Common myeloid progenitor, CD34-positive (primary cell): Measurements from ENCODE around the gene DLG5.

Experiments used
- CTCF ChIA-PET: fragments of 350-600 bp; sonication (Branson Sonifier 250); formaldehyde crosslinking; loops from one replicate; lab custom pipeline; 2021; ENCODE audit warnings: antibody characterized with exemption; lab: Charles Lee
- POLR2A ChIA-PET: fragments of 350-600 bp; sonication (Branson Sonifier 250); formaldehyde crosslinking; loops from one replicate; lab custom pipeline; 2021; ENCODE audit warnings: antibody characterized with exemption; lab: Charles Lee
- DNase-seq, 3 donors: peaks; one replicate each; pipeline versions ENCODE4 v3.0.0 to v3.0.0-alpha.2; 2013
- H3K27ac ChIP-seq, 2 experiments: 1 replicate in 1 of 2; 2 replicates in 1 of 2; pipeline ENCODE4 v1.7.0; 2013; ENCODE audit warnings: inconsistent platforms in 2 of 2, low read length in 2 of 2, mild to moderate bottlenecking in 2 of 2, low read depth in 1 of 2, moderate library complexity in 1 of 2; ENCODE audit not compliant: severe bottlenecking in 2 of 2, insufficient read depth in 1 of 2, poor library complexity in 1 of 2
- H3K27me3 ChIP-seq, 5 experiments: replicated peaks in 2 of 5; 1 replicate in 3 of 5; 2 replicates in 2 of 5; pipeline versions ENCODE4 v1.6.1 to v1.7.0; 2013; ENCODE audit warnings: low read length in 4 of 5, mild to moderate bottlenecking in 2 of 5, moderate library complexity in 2 of 5, inconsistent platforms in 1 of 5; ENCODE audit not compliant: insufficient read depth in 5 of 5, control insufficient read depth in 4 of 5
- H3K36me3 ChIP-seq, 4 experiments: 1 replicate in 2 of 4; 2 replicates in 2 of 4; pipeline versions ENCODE4 v1.6.1 to v1.7.0; 2013; ENCODE audit warnings: low read length in 3 of 4, control low read depth in 1 of 4, mild to moderate bottlenecking in 1 of 4; ENCODE audit not compliant: control insufficient read depth in 4 of 4, insufficient read depth in 4 of 4
- H3K4me1 ChIP-seq, 4 experiments: 1 replicate in 3 of 4; 2 replicates in 1 of 4; pipeline versions ENCODE4 v1.6.1 to v1.7.1; 2013; ENCODE audit warnings: low read length in 3 of 4, mild to moderate bottlenecking in 3 of 4, control low read depth in 1 of 4, inconsistent platforms in 1 of 4, moderate library complexity in 1 of 4; ENCODE audit not compliant: control insufficient read depth in 4 of 4, insufficient read depth in 4 of 4; ENCODE audit errors: control extremely low read depth in 1 of 4
- H3K4me3 ChIP-seq, 7 experiments: 1 replicate in 4 of 7; 2 replicates in 3 of 7; pipeline versions ENCODE4 v1.5.1 to v1.7.0; 2013; ENCODE audit warnings: mild to moderate bottlenecking in 7 of 7, low read length in 6 of 7, moderate library complexity in 6 of 7, inconsistent platforms in 2 of 7, low read depth in 2 of 7, control low read depth in 1 of 7; ENCODE audit not compliant: insufficient read depth in 4 of 7, control insufficient read depth in 1 of 7; ENCODE audit errors: extremely low read depth in 1 of 7
- H3K9me3 ChIP-seq, 5 experiments: 1 replicate in 4 of 5; 2 replicates in 1 of 5; pipeline versions ENCODE4 v1.6.1 to v1.7.1; 2013; ENCODE audit warnings: low read length in 4 of 5, mild to moderate bottlenecking in 2 of 5, inconsistent platforms in 1 of 5, low read depth in 1 of 5, moderate library complexity in 1 of 5; ENCODE audit not compliant: control insufficient read depth in 4 of 5, insufficient read depth in 2 of 5; ENCODE audit errors: control extremely low read depth in 1 of 5
- WGBS: methylation state at CpG from one replicate; pipeline ENCODE4 v1.1.5; 2013; ENCODE audit not compliant: insufficient coverage; 5-methylcytosine and 5-hydroxymethylcytosine counted together

The DLG5 gene

DNA sequence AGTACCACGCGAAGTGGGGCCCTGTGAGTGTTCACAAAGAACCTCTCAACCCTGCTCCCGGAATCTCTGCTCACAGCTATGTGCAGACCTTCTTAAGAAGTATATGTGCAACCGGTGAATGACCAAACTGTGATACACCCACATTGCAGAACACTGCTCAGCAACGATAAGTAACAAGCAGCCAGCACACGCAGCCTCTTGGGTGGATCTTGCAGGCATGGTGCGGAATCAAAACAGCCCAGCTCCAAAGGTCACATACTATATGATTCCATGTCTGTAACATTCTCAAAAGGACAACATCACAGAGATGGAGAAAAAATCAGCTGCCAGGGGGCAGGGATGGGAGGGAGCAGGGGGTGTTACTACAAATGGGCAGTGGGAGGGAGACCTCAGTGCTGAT, 101.6 kb downstream of the DLG5 start:
- H3K36me3 ChIP-seq: peaks cover 0 to 13% (median 7%) of the 10 kb centered on the region in 4 experiments
- H3K9me3 ChIP-seq: no peaks in the 10 kb centered on the region
- no peak for DNase-seq
- no peaks in the 10 kb centered on the region for H3K27me3 ChIP-seq
- no peaks in the 10 kb centered on the region for H3K4me1 ChIP-seq
- H3K4me3 ChIP-seq: no peak overlapping the region
- 100% methylated on average over 4 of the region's 7 CpGs for WGBS
- no peak overlapping the region for H3K27ac ChIP-seq
- ChIA-PET POLR2A (no interaction called here), CTCF (interaction anchor here (0.6 to 0.9 kb wide), 2 partner anchors 13 to 207 kb away, joined by 3 to 4 read pairs; no protein-coding TSS in a partner anchor)

DNA sequence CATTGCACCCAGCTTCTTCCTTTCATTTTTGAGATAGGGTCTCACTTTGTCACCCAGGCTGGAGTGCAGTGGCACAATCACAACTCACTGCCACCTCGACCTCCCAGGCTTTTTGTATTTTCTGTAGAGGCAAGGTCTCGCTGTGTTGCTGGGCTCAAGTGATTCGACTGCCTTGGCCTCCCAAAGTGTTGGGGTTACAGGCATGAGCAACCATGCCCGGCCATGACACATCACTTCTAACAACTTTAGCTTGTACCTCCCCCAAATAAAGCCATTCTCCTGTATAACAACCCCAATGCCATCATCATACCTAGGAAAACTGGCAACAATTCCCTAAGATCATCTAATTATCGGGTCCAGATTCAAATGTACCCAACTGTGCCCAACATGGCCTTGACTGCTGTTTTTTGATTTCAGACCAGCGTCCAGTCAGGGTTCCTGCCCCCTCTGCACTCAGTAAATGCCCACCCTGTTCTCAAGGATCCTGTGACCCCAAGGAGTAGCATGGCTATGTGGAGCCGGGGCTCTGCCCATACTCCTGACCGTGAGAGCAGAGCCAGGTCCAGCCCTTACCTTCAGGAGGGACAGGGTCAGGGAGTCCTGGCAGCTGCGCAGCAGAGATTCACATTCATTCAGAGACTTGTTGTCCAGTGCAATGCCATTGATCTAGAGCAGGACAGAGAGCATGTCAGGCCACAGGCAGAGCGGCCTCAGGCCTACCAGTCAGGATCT, 102.6 kb downstream of the DLG5 start:
- H3K9me3 ChIP-seq: no peaks in the 10 kb centered on the region
- WGBS: 100% methylated on average over 7 of the region's 10 CpGs
- CTCF ChIA-PET: no interaction called here

GRCh38 chr10:77821551-77821950, 105.0 kb downstream of the DLG5 start:
- no peak overlapping the region for H3K4me3 ChIP-seq
- H3K36me3 ChIP-seq: peaks cover 0 to 17% (median 12%) of the 10 kb centered on the region in 4 experiments
- H3K27me3 ChIP-seq: no peaks in the 10 kb centered on the region
- CTCF ChIA-PET: no interaction called here
- WGBS: 99% methylated on average over 12 of the region's 12 CpGs
- H3K9me3 ChIP-seq: no peaks in the 10 kb centered on the region
- no peak for DNase-seq
- H3K27ac ChIP-seq: no peak overlapping the region
- POLR2A ChIA-PET: no interaction called here
- H3K4me1 ChIP-seq: no peaks in the 10 kb centered on the region

More for the DNA sequence above, 102.6 kb downstream of the DLG5 start:
- H3K27ac ChIP-seq: no peak overlapping the region
- H3K4me3 ChIP-seq: no peak overlapping the region
- H3K4me1 ChIP-seq: no peaks in the 10 kb centered on the region
- peaks cover 0 to 14% (median 8%) of the 10 kb centered on the region in 4 experiments for H3K36me3 ChIP-seq
- no peaks in the 10 kb centered on the region for H3K27me3 ChIP-seq
- DNase-seq: no peak
- POLR2A ChIA-PET: no interaction called here

- POLR2A ChIA-PET: no interaction called here
- H3K4me3 ChIP-seq: no peak overlapping the region
- no peaks in the 10 kb centered on the region for H3K27me3 ChIP-seq
- H3K9me3 ChIP-seq: no peaks in the 10 kb centered on the region
- CTCF ChIA-PET: no interaction called here
- 94% methylated on average over 13 of the region's 15 CpGs for WGBS
- no peak overlapping the region for H3K27ac ChIP-seq
- H3K36me3 ChIP-seq: peaks cover 0 to 21% (median 12%) of the 10 kb centered on the region in 4 experiments
- no peak for DNase-seq
- no peaks in the 10 kb centered on the region for H3K4me1 ChIP-seq
Observed at GRCh38 chr10:77821036-77821435, 105.5 kb downstream of the DLG5 start.

DNA sequence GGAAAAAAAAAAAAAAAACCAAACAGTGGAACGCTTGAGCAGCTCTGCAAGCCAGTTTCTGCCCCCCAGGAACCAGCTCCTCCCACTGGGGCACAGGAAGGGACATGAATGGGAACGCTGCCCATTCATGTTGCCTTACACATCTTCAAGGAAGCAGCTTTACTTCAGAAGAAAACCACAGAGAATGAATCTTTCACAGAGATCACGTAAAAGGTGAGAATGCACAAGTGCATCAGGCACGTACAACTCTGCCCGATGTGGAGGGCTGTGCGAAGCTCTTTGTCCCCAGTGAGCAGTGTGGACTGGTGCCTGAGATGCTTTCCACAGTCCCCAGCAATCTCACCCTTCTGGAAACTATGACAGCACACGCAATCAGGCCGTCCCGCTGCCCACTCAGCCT, 106.2 kb downstream of the DLG5 start:
- no peak overlapping the region for H3K27ac ChIP-seq
- ChIA-PET POLR2A (no interaction called here), CTCF (no interaction called here)
- DNase-seq: no peak
- H3K27me3 ChIP-seq: no peaks in the 10 kb centered on the region
- no peaks in the 10 kb centered on the region for H3K9me3 ChIP-seq
- WGBS: 94% methylated on average over 7 of the region's 9 CpGs
- no peaks in the 10 kb centered on the region for H3K4me1 ChIP-seq
- H3K4me3 ChIP-seq: no peak overlapping the region
- H3K36me3 ChIP-seq: peaks cover 0 to 21% (median 11%) of the 10 kb centered on the region in 4 experiments

- ChIA-PET POLR2A (no interaction called here), CTCF (no interaction called here)
- no peak overlapping the region for H3K4me3 ChIP-seq
- H3K4me1 ChIP-seq: no peaks in the 10 kb centered on the region
- H3K36me3 ChIP-seq: peaks cover 0 to 21% (median 11%) of the 10 kb centered on the region in 4 experiments
- no peaks in the 10 kb centered on the region for H3K27me3 ChIP-seq
- no peak overlapping the region for H3K27ac ChIP-seq
- 98% methylated on average over 10 of the region's 20 CpGs for WGBS
- no peak for DNase-seq
- no peaks in the 10 kb centered on the region for H3K9me3 ChIP-seq
Observed at GRCh38 chr10:77819210-77820112, 107.1 kb downstream of the DLG5 start.

- Histone ChIP-seq H3K4me3 (no peak overlapping the region), H3K9me3 (no peaks in the 10 kb centered on the region), H3K27ac (no peak overlapping the region), H3K4me1 (no peaks in the 10 kb centered on the region), H3K27me3 (no peaks in the 10 kb centered on the region), H3K36me3 (peaks cover 0 to 17% (median 9%) of the 10 kb centered on the region in 4 experiments)
- POLR2A ChIA-PET: no interaction called here
- 79% methylated on average over 4 of the region's 4 CpGs for WGBS
- no peak for DNase-seq
- CTCF ChIA-PET: no interaction called here
Observed at GRCh38 chr10:77818378-77818777, 108.2 kb downstream of the DLG5 start.
